GM18508 (cell line): ENCODE results near the gene STX2.
"Not testable (repeated sequence)": the region's sequence is repeated elsewhere in the genome, so short reads cannot be mapped to it uniquely, and the experiment has no call there.

Source experiments
- ATAC-seq: cut with Tn5 transposase; IDR thresholded peaks from one replicate; pipeline ENCODE4 v1.9.1; 2021; ENCODE audit warnings: moderate number of reproducible peaks; ENCODE audit not compliant: insufficient read depth, unreplicated experiment

STX2 gene

GRCh38 chr12:130870442-130871285 lies 31.6 kb upstream of the STX2 start:
- peak; percentile 54 for ATAC-seq

- ATAC-seq, result no peak
These were observed 29.4 kb upstream of the STX2 start for GRCh38 chr12:130868412-130868811.

DNA sequence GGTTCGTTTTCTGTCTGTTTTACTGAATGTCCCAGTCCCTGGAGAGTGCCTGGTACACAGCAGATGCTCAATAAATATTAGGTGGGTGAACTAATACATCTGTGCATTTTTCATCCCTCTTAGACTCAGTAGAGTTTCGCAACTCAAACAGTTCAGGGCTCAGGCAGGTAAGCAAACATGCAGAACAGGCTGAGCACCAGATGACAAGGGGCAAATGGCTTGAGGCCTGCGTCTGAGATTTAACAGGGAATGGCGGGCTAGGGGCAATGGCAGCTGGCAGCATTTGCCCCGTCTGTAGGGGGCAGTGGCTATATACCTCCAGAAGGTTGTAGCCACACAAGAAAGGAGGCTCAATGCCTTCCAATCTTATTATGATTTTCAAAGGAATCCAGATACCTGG lies 24.2 kb upstream of the STX2 start:
- ATAC-seq, result no peak

- ATAC-seq, result not testable (repeated sequence)
These were observed 23.7 kb upstream of the STX2 start for GRCh38 chr12:130862771-130863170.

DNA sequence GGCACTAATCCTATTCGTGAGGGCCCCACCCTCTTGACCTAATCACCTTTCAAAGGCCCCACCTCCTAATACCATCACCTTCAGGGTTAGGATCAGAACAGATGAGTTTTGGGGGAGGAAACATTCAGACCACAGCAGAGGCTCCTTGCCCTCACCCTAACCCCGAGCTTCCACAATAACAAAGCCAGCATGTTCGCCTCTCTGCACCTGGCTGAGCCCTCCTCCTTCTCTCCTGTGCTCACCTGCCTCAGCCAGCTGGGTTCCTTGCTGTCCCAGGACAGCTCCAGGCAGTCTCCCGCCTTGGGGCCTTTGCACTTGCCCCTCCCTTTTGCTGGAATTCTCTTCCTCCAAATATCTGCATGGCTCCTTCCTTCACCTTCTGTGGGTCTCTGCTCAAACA lies 23.1 kb upstream of the STX2 start:
- no peak for ATAC-seq

GRCh38 chr12:130860311-130860710 lies 21.3 kb upstream of the STX2 start:
- no peak for ATAC-seq

GRCh38 chr12:130859161-130859560 lies 20.1 kb upstream of the STX2 start:
- no peak for ATAC-seq

- ATAC-seq, result no peak
These were observed 19.0 kb upstream of the STX2 start for GRCh38 chr12:130858084-130858483.

GRCh38 chr12:130856088-130856487 lies 17.0 kb upstream of the STX2 start:
- no peak for ATAC-seq

- ATAC-seq, result no peak
These were observed 11.5 kb upstream of the STX2 start for GRCh38 chr12:130850418-130851021.

- ATAC-seq, result no peak
These were observed 10.7 kb upstream of the STX2 start for GRCh38 chr12:130849561-130850417.

DNA sequence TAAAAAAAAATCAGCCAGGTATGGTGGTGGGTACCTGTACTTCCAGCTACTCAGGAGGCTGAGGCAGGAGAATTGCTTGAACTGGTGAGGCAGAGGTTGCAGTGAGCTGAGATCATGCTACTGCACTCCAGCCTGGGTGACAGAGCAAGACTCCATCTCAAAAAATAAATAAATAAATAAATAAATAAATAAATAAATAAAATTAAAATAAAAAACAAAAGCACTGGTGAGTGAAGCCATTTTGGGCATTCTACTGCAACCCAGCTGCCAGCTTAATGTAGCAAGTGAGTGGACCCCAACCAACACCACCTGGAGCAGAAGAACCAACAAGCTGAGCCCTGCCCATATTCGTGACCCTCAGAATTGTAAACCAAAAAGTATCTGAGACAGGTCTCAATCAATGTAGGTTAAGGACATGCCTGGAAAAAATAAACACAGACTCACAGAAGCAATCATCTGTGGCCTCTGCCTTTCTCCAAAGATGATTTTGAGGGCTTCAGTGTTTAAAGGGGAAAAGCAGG lies 9.8 kb upstream of the STX2 start:
- not testable (repeated sequence) for ATAC-seq

GRCh38 chr12:130848105-130848504 lies 9.1 kb upstream of the STX2 start:
- ATAC-seq, result not testable (repeated sequence)

GRCh38 chr12:130847112-130847511 lies 8.1 kb upstream of the STX2 start:
- no peak for ATAC-seq

DNA sequence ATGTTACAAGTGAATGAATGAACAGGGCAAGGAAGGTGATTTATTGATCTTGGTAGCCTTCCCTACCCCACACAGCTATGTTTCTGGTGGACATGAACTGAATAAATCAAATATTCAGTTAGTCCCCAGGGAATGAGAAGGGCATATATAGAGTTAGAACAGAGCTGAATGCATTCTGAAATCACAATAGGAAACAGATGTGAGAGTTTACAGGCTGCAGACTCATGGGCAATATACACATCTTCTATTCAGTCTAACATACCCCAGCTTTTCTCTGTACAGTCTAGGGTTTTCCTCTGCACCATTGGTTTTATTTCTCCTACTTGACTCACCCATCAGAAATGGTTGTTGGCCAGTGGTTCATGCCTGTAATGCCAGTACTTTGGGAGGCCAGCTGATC lies 7.3 kb upstream of the STX2 start:
- ATAC-seq, result no peak

DNA sequence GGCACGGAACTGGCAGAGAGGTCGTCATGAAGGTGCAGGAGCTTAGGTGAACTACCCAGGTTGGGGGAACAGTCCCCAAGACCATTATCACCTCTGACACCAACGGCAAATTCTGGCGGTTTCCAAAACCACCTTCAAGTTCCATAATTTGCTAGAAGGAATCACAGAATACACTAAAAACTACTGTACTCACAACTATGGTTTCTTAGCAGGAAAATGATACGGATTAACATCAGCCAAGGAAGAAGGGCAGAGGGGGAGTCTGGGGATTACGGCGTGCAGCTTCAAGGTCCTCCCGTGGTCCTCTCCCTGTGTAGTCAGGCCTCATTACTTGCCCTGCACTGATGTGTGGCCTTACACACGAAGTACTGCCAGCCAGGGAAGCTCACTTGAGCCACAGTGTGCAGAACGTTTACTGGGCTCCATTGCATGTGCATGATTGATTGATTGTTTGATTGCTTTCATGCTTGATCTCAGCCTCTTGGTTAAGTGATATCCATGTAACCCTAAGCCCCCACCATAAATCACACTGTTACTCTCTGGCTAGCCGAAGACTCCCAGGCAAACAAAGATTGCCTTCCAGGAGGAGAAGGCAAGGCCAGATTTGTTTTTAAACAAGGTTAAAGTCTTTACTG lies 837 bp upstream of the STX2 start:
- no peak for ATAC-seq

DNA sequence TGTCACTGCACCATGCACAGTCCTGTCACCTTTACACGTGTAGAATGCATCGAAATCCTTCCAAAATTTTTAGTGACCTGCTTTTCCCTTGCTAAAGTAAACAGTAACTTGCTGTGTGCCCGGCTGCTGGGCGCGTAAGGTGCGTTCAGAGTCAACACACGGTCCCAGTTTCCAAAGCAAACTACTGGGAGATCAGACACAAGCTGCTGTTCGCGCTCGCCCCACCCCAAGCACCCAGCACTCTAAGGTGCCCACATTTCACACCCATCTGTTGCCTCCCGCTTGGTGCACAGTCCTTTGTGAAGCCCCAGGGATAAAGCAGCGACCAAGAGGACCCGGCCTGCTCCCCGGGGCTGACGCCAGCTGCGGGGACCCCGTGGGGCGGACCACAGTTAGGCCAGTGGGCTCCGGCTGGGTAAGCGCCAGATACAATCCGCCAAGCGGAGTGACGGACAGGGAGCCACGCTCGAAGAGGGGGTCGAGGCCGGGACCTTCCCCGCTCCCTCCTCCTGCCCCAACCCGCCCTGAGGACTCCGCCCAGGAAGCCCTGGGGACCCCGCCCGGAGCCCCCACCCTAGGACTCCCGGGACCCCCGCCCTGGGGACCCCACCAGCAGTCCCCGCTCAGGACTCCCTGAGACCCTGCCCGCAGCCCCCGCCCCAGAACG lies 633 bp downstream of the STX2 start:
- no peak for ATAC-seq

DNA sequence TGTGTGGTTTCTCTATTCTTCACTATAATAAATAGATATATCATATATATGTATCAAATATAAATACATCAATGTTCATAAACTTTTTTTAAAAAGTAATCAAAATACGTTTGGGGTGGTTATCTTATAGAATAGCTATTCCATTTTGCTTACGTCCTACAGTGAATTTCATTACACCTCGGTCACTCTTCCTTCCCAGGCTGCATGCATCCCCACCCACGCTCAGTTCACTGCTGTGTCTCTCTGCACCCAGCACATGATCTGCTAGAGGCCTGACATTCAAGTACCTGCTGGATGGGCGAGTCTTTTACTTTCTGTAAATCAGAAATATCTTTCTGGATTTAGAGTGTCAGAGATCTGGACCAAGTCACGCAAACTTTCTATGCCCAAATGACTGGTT lies 3.6 kb downstream of the STX2 start:
- ATAC-seq, result no peak

DNA sequence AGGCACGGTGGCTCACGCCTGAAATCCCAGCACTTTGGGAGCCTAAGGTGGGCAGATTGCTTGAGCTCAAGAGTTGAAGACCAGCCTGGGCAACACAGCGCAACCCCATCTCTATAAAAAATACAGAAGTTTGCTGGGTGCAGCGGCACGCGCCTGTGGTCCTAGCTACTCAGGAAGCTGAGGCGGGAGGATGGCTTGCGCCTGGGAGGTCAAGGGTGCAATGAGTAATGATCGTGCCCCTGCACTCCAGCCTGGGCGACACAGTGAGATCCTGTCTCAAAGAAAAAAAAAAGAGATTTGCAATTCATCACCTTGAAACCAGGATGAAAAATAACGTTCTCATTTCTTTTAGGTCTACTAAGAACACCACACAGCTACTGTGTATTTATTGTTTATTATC lies 4.0 kb downstream of the STX2 start:
- no peak for ATAC-seq
